Measurements from ENCODE around the gene JAZF1. TPM values are rescaled to one million over a fixed set of nuclear protein-coding genes. Genes with fewer than 3 reads are reported as not detected.

The JAZF1 gene
- total RNA-seq, 2 experiments from 2014 or later, result 3.3 to 4.0 TPM

DNA sequence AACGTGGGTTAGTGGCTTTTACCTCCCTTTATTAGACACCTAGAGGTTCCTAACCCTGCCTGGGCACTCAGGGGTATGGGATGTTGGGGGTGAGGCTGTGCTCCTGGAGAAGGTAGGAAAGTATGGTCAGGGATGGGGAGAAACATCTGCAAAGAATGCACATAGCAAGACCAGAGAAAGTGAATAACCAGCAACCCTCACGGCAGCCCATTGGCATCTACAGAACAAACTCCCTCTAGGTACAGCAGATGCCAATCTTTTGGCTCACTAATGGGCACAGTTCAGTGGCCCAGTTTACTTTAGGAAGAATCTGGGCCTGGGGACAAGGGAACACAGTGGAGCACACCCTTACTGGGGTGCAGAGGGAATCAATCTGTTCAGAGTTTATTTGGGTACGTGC, 143.9 kb downstream of the JAZF1 start:
- no peak for ATAC-seq
- POLR2A ChIA-PET, result no interaction called here
- no peak for DNase-seq
- TF ChIP-seq CTCF (IDR thresholded peaks at IDR 0.05), result no peak
- Mint-ChIP-seq H3K9me3 (no peaks in the 10 kb centered on the region), H3K4me1 (ENCODE audit: low read depth) (peaks cover 25% of the 10 kb centered on the region), H3K4me3 (no peak overlapping the region), H3K27ac (peak overlapping the region; percentile 16), H3K27me3 (no peaks in the 10 kb centered on the region), H3K36me3 (ENCODE audit: low read depth) (no peaks in the 10 kb centered on the region)
- CTCF ChIA-PET, result interaction anchor here (2.3 kb wide), 1 partner anchor 25 kb away, joined by 9 read pairs; no protein-coding TSS in a partner anchor
- intact Hi-C loops (cut with micrococcal nuclease), result no loop called here

- no peak for DNase-seq
- Mint-ChIP-seq H3K4me1 (ENCODE audit: low read depth) (peaks cover 25% of the 10 kb centered on the region), H3K36me3 (ENCODE audit: low read depth) (no peaks in the 10 kb centered on the region), H3K27me3 (no peaks in the 10 kb centered on the region), H3K9me3 (no peaks in the 10 kb centered on the region), H3K4me3 (no peak overlapping the region), H3K27ac (no peak overlapping the region)
- ATAC-seq, result no peak
- intact Hi-C loops (cut with micrococcal nuclease), result no loop called here
- POLR2A ChIA-PET, result no interaction called here
- CTCF ChIA-PET, result interaction anchor here (0.8 to 1.2 kb wide), 2 partner anchors 45 to 310 kb away, joined by 3 read pairs; no protein-coding TSS in a partner anchor
- TF ChIP-seq CTCF (IDR thresholded peaks at IDR 0.05), result no peak
Observed at GRCh38 chr7:28033386-28033785, 147.2 kb downstream of the JAZF1 start.

- CTCF ChIA-PET, result interaction anchor here (0.8 to 2.2 kb wide), 4 partner anchors 12 to 310 kb away, joined by 3 to 10 read pairs (median 3); no protein-coding TSS in a partner anchor
- Mint-ChIP-seq H3K27ac (no peak overlapping the region), H3K4me3 (no peak overlapping the region), H3K36me3 (ENCODE audit: low read depth) (no peaks in the 10 kb centered on the region), H3K4me1 (ENCODE audit: low read depth) (peaks cover 22% of the 10 kb centered on the region), H3K27me3 (no peaks in the 10 kb centered on the region), H3K9me3 (no peaks in the 10 kb centered on the region)
- intact Hi-C loops (cut with micrococcal nuclease), result no loop called here
- TF ChIP-seq CTCF (IDR thresholded peaks at IDR 0.05), result no peak
- DNase-seq (no peak), ATAC-seq (no peak)
- POLR2A ChIA-PET, result interaction anchor here (0.6 kb wide), 1 partner anchor 1291 kb away, joined by 3 read pairs; no protein-coding TSS in a partner anchor
Observed at GRCh38 chr7:28032738-28033380, 147.7 kb downstream of the JAZF1 start.

GRCh38 chr7:28029051-28029450, 151.5 kb downstream of the JAZF1 start:
- no peaks in the 10 kb centered on the region for H3K27me3 Mint-ChIP-seq
- POLR2A ChIA-PET, result interaction anchor here (0.7 kb wide), 1 partner anchor 331 kb away, joined by 3 read pairs; no protein-coding TSS in a partner anchor
- no peaks in the 10 kb centered on the region for H3K36me3 Mint-ChIP-seq (ENCODE audit: low read depth)
- no peak overlapping the region for H3K4me3 Mint-ChIP-seq
- intact Hi-C loops (cut with micrococcal nuclease), result no loop called here
- CTCF ChIA-PET, result no interaction called here
- no peak for TF ChIP-seq CTCF (IDR thresholded peaks at IDR 0.05)
- ATAC-seq, result no peak
- H3K27ac Mint-ChIP-seq, result no peak overlapping the region
- H3K4me1 Mint-ChIP-seq (ENCODE audit: low read depth), result peaks cover 4% of the 10 kb centered on the region
- no peak for DNase-seq
- H3K9me3 Mint-ChIP-seq, result no peaks in the 10 kb centered on the region

GRCh38 chr7:28028471-28028870, 152.1 kb downstream of the JAZF1 start:
- CTCF ChIA-PET, result interaction anchor here (1.0 to 1.3 kb wide), 2 partner anchors 65 to 832 kb away, joined by 3 to 4 read pairs; no protein-coding TSS in a partner anchor
- POLR2A ChIA-PET, result no interaction called here
- ATAC-seq (no peak), DNase-seq (no peak)
- H3K27ac Mint-ChIP-seq, result no peak overlapping the region
- H3K9me3 Mint-ChIP-seq, result no peaks in the 10 kb centered on the region
- no peaks in the 10 kb centered on the region for H3K27me3 Mint-ChIP-seq
- intact Hi-C loops (cut with micrococcal nuclease), result no loop called here
- no peak overlapping the region for H3K4me3 Mint-ChIP-seq
- H3K36me3 Mint-ChIP-seq (ENCODE audit: low read depth), result no peaks in the 10 kb centered on the region
- peaks cover 4% of the 10 kb centered on the region for H3K4me1 Mint-ChIP-seq (ENCODE audit: low read depth)
- TF ChIP-seq CTCF (IDR thresholded peaks at IDR 0.05), result no peak

Data from activated CD8-positive, alpha-beta T cell treated with anti-CD3 and anti-CD28 coated beads for 36 hours (primary cell).